Measurements from ENCODE around the gene BATF3. TPM values are rescaled to one million over a fixed set of nuclear protein-coding genes. Genes with fewer than 3 reads are reported as not detected.

Gene BATF3
- total RNA-seq, 1 donor: 3.0 TPM

DNA sequence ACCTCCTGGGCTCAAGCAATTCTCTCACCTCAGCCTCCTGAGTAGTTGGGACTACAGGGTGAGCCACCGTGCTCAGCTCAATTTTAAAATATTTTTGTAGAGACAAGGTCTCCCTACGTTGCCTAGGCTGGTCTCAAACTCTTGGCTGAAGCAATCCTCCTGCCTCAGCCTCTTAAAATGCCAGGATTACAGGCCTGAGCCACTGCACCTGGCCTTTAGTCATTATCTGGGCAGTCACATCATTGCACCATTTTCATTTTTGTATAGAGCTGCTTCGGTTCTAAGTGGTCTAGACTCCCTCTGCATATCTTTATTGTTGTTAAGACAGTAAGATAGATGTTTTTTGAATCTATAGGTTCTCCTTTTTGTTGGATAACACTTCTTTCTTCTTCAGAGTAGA lies 51.2 kb downstream of the BATF3 start:
- TF ChIP-seq, protein P1, sequence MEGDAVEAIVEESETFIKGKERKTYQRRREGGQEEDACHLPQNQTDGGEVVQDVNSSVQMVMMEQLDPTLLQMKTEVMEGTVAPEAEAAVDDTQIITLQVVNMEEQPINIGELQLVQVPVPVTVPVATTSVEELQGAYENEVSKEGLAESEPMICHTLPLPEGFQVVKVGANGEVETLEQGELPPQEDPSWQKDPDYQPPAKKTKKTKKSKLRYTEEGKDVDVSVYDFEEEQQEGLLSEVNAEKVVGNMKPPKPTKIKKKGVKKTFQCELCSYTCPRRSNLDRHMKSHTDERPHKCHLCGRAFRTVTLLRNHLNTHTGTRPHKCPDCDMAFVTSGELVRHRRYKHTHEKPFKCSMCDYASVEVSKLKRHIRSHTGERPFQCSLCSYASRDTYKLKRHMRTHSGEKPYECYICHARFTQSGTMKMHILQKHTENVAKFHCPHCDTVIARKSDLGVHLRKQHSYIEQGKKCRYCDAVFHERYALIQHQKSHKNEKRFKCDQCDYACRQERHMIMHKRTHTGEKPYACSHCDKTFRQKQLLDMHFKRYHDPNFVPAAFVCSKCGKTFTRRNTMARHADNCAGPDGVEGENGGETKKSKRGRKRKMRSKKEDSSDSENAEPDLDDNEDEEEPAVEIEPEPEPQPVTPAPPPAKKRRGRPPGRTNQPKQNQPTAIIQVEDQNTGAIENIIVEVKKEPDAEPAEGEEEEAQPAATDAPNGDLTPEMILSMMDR (IDR thresholded peaks at IDR 0.05; ENCODE audit: insufficient read depth, low read depth, low read length): no peak
- no peak for DNase-seq (ENCODE audit: low read depth)

DNA sequence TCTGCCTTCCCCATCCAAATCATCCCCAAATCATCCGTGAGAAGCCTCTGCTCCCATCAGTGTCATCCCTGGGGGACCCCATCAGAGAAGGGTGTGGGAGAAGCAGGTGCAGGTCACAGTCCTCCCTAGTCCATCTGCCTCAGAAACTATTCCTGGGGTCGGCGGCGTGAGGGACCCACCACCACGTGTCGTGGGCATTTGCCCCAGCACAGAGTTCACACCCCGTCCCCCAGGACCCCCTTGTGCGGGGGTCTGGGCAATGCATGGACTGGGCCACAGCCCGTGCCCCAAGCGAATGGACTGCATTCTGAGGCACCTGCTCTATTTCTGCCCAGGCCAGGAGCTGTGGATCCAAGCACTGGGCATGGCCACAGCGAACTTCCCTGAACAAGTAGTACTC lies 52.6 kb downstream of the BATF3 start:
- no peak overlapping the region for H3K4me3 ChIP-seq (ENCODE audit: low read depth, low read length)
- TF ChIP-seq, protein P1 (IDR thresholded peaks at IDR 0.05; ENCODE audit: insufficient read depth, low read depth, low read length): no peak
- no peak for DNase-seq (ENCODE audit: low read depth)

More for the DNA sequence above, 51.2 kb downstream of the BATF3 start:
- no peak overlapping the region for H3K4me3 ChIP-seq (ENCODE audit: low read depth, low read length)

DNA sequence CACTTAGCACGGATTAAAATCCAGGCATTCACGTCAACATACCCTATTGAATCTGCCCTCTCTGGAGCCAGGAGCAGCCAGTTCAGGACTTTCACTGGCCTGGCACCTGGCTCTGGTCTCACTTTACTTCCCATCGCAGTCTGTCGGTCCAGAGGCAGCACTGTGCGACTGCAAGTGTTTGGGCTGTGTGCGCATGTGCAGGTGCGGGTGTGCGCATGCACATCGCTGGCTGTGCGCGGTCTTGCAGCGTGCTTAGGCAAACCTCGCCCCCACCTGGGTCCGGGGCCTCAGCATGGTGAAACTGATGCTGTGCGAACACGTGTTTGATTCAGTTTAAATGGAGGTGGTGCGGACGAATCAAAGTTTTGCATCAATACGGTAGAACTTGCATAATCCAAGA lies 53.1 kb downstream of the BATF3 start:
- H3K4me3 ChIP-seq (ENCODE audit: low read depth, low read length): no peak overlapping the region
- no peak for DNase-seq (ENCODE audit: low read depth)
- TF ChIP-seq, protein P1 (IDR thresholded peaks at IDR 0.05; ENCODE audit: insufficient read depth, low read depth, low read length): no peak

DNA sequence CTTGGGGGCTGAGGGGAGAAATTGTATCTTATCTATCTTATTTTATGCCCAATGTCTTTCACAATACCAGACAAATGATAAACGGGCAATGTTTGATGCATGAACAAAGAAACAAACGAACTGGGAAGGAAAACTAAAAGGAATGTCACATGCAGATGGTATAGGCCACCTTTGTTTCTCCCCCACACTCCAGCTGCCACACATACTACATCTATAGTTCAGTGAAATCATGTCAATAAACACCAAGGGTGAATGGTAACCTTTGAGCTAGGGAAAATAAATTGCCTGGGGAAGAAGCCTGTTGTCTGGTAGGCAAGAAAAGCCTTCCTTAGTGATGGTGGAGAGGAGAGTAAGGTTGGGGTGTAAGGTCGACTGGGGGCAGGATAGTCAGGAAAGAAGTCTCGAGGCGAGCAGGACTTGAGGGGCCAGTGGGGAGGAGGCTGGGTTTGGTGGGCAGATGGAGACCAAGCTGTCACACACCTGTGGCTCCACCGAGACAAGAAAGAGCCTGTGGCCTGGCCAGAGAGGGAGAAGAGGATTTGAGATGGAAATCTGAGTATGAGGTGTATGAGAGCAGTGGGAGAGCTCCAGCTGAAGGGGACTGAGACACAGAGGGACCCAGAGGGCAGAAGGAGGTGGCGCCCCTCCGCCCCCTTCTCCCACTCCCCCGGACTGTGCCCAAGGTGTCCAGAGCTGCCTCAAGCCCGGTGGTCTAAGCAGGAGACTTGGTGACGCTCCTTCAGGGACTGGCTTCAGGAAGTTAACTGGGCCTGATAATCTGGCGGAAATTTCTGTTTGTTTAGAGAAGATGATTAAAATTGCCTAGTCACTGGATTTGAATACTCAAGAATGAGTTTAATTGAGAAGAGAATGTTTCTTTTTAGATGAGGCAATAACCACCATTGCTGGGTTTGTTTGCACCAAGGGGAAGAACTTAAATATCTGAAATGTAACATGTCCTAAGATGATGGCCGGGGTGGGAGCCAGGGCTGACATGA lies 53.8 kb downstream of the BATF3 start:
- TF ChIP-seq, protein P1 (IDR thresholded peaks at IDR 0.05; ENCODE audit: insufficient read depth, low read depth, low read length): no peak
- no peak for DNase-seq (ENCODE audit: low read depth)
- no peak overlapping the region for H3K4me3 ChIP-seq (ENCODE audit: low read depth, low read length)

DNA sequence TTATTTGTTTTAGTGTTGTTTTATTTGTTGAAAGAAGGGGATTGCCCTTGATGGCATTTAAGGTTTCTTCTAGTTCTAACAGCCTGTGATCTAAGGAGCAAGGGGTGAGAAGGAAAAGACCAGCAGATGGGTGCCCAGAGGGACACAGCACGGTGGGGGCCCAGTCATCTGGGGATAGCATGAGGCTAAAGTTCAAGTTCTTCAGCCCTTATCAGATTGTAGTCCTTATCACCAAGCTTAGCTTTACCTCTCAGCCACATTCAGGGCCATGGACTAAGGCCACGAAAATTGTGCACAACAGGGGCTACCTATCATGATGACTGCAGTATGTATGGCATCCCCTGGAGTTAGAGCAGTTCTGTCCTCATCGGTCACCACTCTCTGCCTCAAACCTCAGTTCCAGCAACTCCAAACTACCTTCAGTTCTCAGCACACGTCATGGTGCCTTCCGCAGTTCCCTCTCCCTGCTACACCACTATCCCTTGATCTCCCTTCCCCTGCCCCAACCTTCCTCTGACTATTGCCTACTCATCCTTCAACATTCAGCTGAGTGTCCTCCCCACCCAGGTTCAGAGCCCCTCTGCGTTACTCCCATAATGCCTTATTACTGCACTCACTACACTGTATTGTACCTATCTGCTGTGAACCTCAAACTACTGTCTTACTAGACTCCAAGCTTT lies 54.6 kb downstream of the BATF3 start:
- no peak overlapping the region for H3K4me3 ChIP-seq (ENCODE audit: low read depth, low read length)
- no peak for DNase-seq (ENCODE audit: low read depth)
- TF ChIP-seq, protein P1 (IDR thresholded peaks at IDR 0.05; ENCODE audit: insufficient read depth, low read depth, low read length): no peak

DNA sequence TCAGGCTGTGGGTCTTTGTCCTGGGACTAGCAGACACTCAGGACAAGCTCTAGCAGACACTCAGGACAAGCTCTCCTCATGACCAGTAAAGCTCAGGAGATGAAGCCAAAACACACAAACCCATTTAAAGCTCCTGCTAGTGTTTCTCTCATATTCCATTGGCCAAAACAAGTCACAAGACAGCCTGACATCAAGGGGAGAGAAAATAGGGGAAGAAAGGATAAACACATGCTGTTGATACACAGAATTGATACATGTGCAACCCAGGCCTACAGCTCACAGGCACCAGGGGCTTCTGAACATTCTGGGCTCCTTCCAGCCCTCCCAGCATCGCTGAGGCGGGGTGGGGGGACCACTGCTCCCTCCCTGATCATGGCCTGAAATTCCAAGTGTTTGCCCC lies 55.8 kb downstream of the BATF3 start:
- no peak for DNase-seq (ENCODE audit: low read depth)
- H3K4me3 ChIP-seq (ENCODE audit: low read depth, low read length): no peak overlapping the region
- TF ChIP-seq, protein P1 (IDR thresholded peaks at IDR 0.05; ENCODE audit: insufficient read depth, low read depth, low read length): no peak

Measured in fibroblast of villous mesenchyme (primary cell).